H9 (cell line): ENCODE data around the gene CROCC2. TPM values are rescaled to one million over a fixed set of nuclear protein-coding genes. Genes with fewer than 3 reads are reported as not detected.
A peak's percentile ranks its signal among the peaks of the same experiment; 100 is the strongest.

Experiments used
- DNase-seq: peaks from one replicate; pipeline ENCODE4 v3.0.0-alpha.2; 2017
- H2AFZ ChIP-seq: one replicate; pipeline ENCODE4 v1.6.1; 2013; ENCODE audit warnings: mild to moderate bottlenecking, low read length, control low read depth, moderate library complexity
- H2AK5ac ChIP-seq: 2 replicates; pipeline ENCODE4 v1.6.1; 2013; ENCODE audit warnings: low read length, control low read depth, mixed read lengths; ENCODE audit not compliant: insufficient read length
- H2BK120ac ChIP-seq: one replicate; pipeline ENCODE4 v1.6.1; 2013; ENCODE audit warnings: low read depth, mild to moderate bottlenecking, low read length, control low read depth, inconsistent platforms; ENCODE audit not compliant: poor library complexity, severe bottlenecking
- H2BK12ac ChIP-seq: 2 replicates; pipeline ENCODE4 v1.6.1; 2013; ENCODE audit warnings: low read length, control low read depth, mixed read lengths, low read depth; ENCODE audit not compliant: insufficient read length
- H2BK15ac ChIP-seq: 2 replicates; pipeline ENCODE4 v1.6.1; 2013; ENCODE audit warnings: low read depth, low read length, control low read depth
- H2BK20ac ChIP-seq: one replicate; pipeline ENCODE4 v1.6.1; 2013; ENCODE audit warnings: low read depth, mild to moderate bottlenecking, low read length, control low read depth, inconsistent platforms; ENCODE audit not compliant: poor library complexity, severe bottlenecking
- H2BK5ac ChIP-seq: 2 replicates; pipeline ENCODE4 v1.6.1; 2013; ENCODE audit warnings: low read length, control low read depth, mixed read lengths; ENCODE audit not compliant: insufficient read length
- H3K14ac ChIP-seq: 2 replicates; pipeline ENCODE4 v1.6.1; 2013; ENCODE audit warnings: low read length, control low read depth; ENCODE audit not compliant: insufficient read depth
- H3K18ac ChIP-seq: 2 replicates; pipeline ENCODE4 v1.6.1; 2013; ENCODE audit warnings: low read depth, mild to moderate bottlenecking, mixed read lengths, low read length, control low read depth; ENCODE audit not compliant: insufficient read length
- H3K23ac ChIP-seq: 2 replicates; pipeline ENCODE4 v1.6.1; 2013; ENCODE audit warnings: low read length, control low read depth, mixed read lengths, low read depth; ENCODE audit not compliant: insufficient read length
- H3K23me2 ChIP-seq: 2 replicates; pipeline ENCODE4 v1.6.1; 2013; ENCODE audit warnings: low read depth, mild to moderate bottlenecking, mixed read lengths, low read length, control low read depth; ENCODE audit not compliant: insufficient read length, poor library complexity, severe bottlenecking
- H3K27ac ChIP-seq: 2 replicates; pipeline ENCODE4 v1.5.1; 2013; ENCODE audit warnings: low read length, control low read depth, mixed read lengths, low read depth; ENCODE audit not compliant: insufficient read length
- H3K27me3 ChIP-seq: 2 replicates; pipeline ENCODE4 v1.6.1; 2013; ENCODE audit warnings: low read length, control low read depth, inconsistent platforms; ENCODE audit not compliant: insufficient read depth
- H3K4ac ChIP-seq: 2 replicates; pipeline ENCODE4 v1.6.1; 2013; ENCODE audit warnings: low read depth, mild to moderate bottlenecking, control low read depth, inconsistent platforms, low read length, moderate library complexity
- H3K4me1 ChIP-seq: 2 replicates; pipeline ENCODE4 v1.6.1; 2013; ENCODE audit warnings: low read length, control low read depth, inconsistent platforms; ENCODE audit not compliant: insufficient read depth
- H3K4me2 ChIP-seq: 2 replicates; pipeline ENCODE4 v1.6.1; 2013; ENCODE audit warnings: low read length, control low read depth, mixed read lengths; ENCODE audit not compliant: insufficient read length, insufficient read depth
- H3K56ac ChIP-seq: 2 replicates; pipeline ENCODE4 v1.6.1; 2013; ENCODE audit warnings: low read depth, mild to moderate bottlenecking, mixed read lengths, low read length, control low read depth; ENCODE audit not compliant: insufficient read length
- H3K79me1 ChIP-seq: 2 replicates; pipeline ENCODE4 v1.6.1; 2013; ENCODE audit warnings: low read depth, mild to moderate bottlenecking, moderate library complexity, low read length, control low read depth, inconsistent platforms; ENCODE audit not compliant: insufficient read depth, poor library complexity, severe bottlenecking
- H3K79me2 ChIP-seq: 2 replicates; pipeline ENCODE4 v1.6.1; 2013; ENCODE audit warnings: low read length, control low read depth, inconsistent platforms; ENCODE audit not compliant: insufficient read depth
- H3K9ac ChIP-seq: 2 replicates; pipeline ENCODE4 v1.6.1; 2013; ENCODE audit warnings: low read length, control low read depth, mixed read lengths; ENCODE audit not compliant: insufficient read length; ENCODE audit errors: extremely low read depth
- H3K9me3 ChIP-seq: one replicate; pipeline ENCODE4 v1.6.1; 2013; ENCODE audit warnings: low read depth, low read length, inconsistent platforms; ENCODE audit not compliant: control insufficient read depth
- H3T11ph ChIP-seq: one replicate; pipeline ENCODE4 v1.6.1; 2013; ENCODE audit warnings: mild to moderate bottlenecking, low read length, control low read depth, inconsistent platforms
- H4K20me1 ChIP-seq: one replicate; pipeline ENCODE4 v1.6.1; 2013; ENCODE audit not compliant: control insufficient read depth, insufficient read length, insufficient read depth
- H4K5ac ChIP-seq: 2 replicates; pipeline ENCODE4 v1.6.1; 2013; ENCODE audit warnings: low read depth, mild to moderate bottlenecking, mixed read lengths, low read length, control low read depth; ENCODE audit not compliant: insufficient read length
- H4K8ac ChIP-seq: replicated peaks from 2 replicates; pipeline ENCODE4 v1.6.1; 2013; ENCODE audit warnings: low read length, control low read depth, mixed read lengths, low read depth; ENCODE audit not compliant: insufficient read length
- H4K91ac ChIP-seq: 2 replicates; pipeline ENCODE4 v1.6.1; 2013; ENCODE audit warnings: low read depth, mild to moderate bottlenecking, moderate library complexity, mixed read lengths, low read length, control low read depth; ENCODE audit not compliant: insufficient read length
- H3K27ac Mint-ChIP-seq, 3 experiments: 2 replicates in 2 of 3; 3 replicates in 1 of 3; pipeline ENCODE4 v1.8.0; 2020 to 2021; ENCODE audit warnings: mixed read lengths in 3 of 3, mild to moderate bottlenecking in 1 of 3, moderate library complexity in 1 of 3
- H3K27me3 Mint-ChIP-seq: 2 replicates; pipeline ENCODE4 v1.8.0; 2021; ENCODE audit warnings: low read depth, mild to moderate bottlenecking, moderate library complexity, mixed read lengths
- H3K36me3 Mint-ChIP-seq, 3 experiments: 2 replicates in 2 of 3; 3 replicates in 1 of 3; pipeline ENCODE4 v1.8.0; 2020 to 2021; ENCODE audit warnings: low read depth in 3 of 3, mixed read lengths in 3 of 3; ENCODE audit not compliant: insufficient read depth in 1 of 3
- H3K4me1 Mint-ChIP-seq, 2 experiments: 2 replicates each; pipeline ENCODE4 v1.8.0; 2020; ENCODE audit warnings: mixed read lengths in 2 of 2
- H3K4me3 Mint-ChIP-seq, 2 experiments: 2 replicates in 1 of 2; 3 replicates in 1 of 2; pipeline ENCODE4 v1.8.0; 2020 to 2021; ENCODE audit warnings: mild to moderate bottlenecking in 2 of 2, mixed read lengths in 2 of 2, moderate library complexity in 1 of 2
- H3K9me3 Mint-ChIP-seq, 2 experiments: 2 replicates in 1 of 2; 3 replicates in 1 of 2; pipeline ENCODE4 v1.8.0; 2020; ENCODE audit warnings: mild to moderate bottlenecking in 2 of 2, mixed read lengths in 2 of 2, moderate library complexity in 1 of 2
- WGBS: extraction: QIAGEN DNeasy Blood & Tissue Kit; methylation state at CpG from one replicate; pipeline ENCODE4 v1.1.7; 2013; ENCODE audit warnings: missing lambda C conversion rate, low lambda C conversion rate, mixed read lengths; ENCODE audit not compliant: insufficient read length; ENCODE audit errors: extremely low coverage; 5-methylcytosine and 5-hydroxymethylcytosine counted together
- total RNA-seq: library from RNA; stranded (reverse); gene quantifications from 2 replicates; pipeline ENCODE4 v1.2.1, GENCODE V29; 2021
- TF ChIP-seq, protein P1 (sequence below): fragments of 200-600 bp; sonication (generic); conservative IDR thresholded peaks from 3 replicates; pipeline ENCODE4 v1.8.0; 2021; ENCODE audit warnings: antibody characterized with exemption, mild to moderate bottlenecking

CROCC2 gene
- total RNA-seq, 1 experiment from 2014 or later, result not detected

DNA sequence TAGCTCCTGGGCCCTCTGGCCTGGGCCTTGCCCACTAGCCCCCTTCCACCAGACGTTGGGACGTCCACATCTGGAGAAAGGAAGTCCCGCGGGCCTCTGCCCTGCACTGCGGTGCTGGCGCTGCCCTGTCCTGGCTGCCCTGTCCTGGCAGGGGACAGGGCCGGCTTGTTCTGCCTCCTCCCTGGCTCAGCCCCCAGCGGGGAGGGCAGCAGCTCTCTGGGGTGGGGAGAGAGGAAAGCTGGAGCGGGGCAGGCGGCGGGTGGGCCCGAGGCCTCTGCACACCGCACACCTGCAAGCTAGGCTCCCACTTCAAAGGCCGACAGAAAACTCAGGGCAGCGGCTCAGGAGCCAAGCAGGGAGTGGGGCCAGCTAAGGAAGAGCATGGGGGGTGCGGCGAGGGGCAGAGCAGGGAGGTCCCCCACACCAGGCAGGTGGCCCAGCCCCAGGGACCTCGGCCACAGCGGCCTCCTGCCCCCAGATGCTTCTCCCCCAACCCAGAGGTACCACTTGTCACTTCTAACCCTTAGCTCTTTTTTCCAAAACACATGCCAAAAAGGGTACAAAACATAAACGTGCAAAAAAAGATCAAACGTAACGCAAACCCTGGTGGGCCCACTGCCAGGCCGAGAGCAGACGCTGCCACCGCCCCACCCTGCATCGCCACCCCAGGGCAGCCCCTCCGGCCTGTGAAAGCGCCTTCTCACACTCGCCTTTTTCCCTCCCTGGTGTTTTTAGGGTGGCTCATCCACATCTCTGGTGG is 105.8 kb downstream of the CROCC2 start:
- Histone ChIP-seq H2BK5ac (no peak overlapping the region), H2BK120ac (no peak overlapping the region), H3T11ph (no peak overlapping the region), H3K4me2 (no peak overlapping the region), H2AFZ (no peak overlapping the region), H3K4ac (no peak overlapping the region), H2AK5ac (no peak overlapping the region), H3K14ac (no peak overlapping the region), H3K27me3 (no peaks in the 10 kb centered on the region), H4K20me1 (no peaks in the 10 kb centered on the region), H4K91ac (no peak overlapping the region), H3K23ac (no peak overlapping the region), H3K27ac (no peak overlapping the region), H4K8ac (no peak overlapping the region), H3K56ac (no peak overlapping the region), H3K4me1 (no peaks in the 10 kb centered on the region; the same call in 1 of the 2 replicates), H3K9me3 (no peaks in the 10 kb centered on the region), H2BK12ac (no peak overlapping the region), H3K79me1 (no peaks in the 10 kb centered on the region), H4K5ac (no peak overlapping the region), H2BK20ac (no peak overlapping the region), H3K18ac (no peak overlapping the region), H2BK15ac (no peak overlapping the region), H3K23me2 (peaks cover 5% of the 10 kb centered on the region), H3K79me2 (no peaks in the 10 kb centered on the region), H3K9ac (no peak overlapping the region)
- Mint-ChIP-seq H3K4me3 (no peak overlapping the region), H3K36me3 (no peaks in the 10 kb centered on the region), H3K9me3 (no peaks in the 10 kb centered on the region), H3K27ac (no peak overlapping the region), H3K4me1 (peaks cover 17% of the 10 kb centered on the region in 2 experiments), H3K27me3 (peaks cover 14% of the 10 kb centered on the region)
- no CpG with 5 or more reads among the region's 29 CpGs for WGBS
- TF ChIP-seq, protein P1, sequence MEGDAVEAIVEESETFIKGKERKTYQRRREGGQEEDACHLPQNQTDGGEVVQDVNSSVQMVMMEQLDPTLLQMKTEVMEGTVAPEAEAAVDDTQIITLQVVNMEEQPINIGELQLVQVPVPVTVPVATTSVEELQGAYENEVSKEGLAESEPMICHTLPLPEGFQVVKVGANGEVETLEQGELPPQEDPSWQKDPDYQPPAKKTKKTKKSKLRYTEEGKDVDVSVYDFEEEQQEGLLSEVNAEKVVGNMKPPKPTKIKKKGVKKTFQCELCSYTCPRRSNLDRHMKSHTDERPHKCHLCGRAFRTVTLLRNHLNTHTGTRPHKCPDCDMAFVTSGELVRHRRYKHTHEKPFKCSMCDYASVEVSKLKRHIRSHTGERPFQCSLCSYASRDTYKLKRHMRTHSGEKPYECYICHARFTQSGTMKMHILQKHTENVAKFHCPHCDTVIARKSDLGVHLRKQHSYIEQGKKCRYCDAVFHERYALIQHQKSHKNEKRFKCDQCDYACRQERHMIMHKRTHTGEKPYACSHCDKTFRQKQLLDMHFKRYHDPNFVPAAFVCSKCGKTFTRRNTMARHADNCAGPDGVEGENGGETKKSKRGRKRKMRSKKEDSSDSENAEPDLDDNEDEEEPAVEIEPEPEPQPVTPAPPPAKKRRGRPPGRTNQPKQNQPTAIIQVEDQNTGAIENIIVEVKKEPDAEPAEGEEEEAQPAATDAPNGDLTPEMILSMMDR, result no peak
- DNase-seq, result peak; percentile 20
